Erythroblast (primary cell): ENCODE measurements around the gene GPX6.

ENCODE experiments used
- GATA1 ChIP-seq: IDR thresholded peaks from 2 replicates; pipeline ENCODE4 v1.6.1; 2011; ENCODE audit warnings: low read depth, mild to moderate bottlenecking, control low read depth, low read length, moderate library complexity
- POLR2A ChIP-seq: IDR thresholded peaks from 2 replicates; pipeline ENCODE4 v1.6.1; 2011; ENCODE audit warnings: mild to moderate bottlenecking, low read length

DNA sequence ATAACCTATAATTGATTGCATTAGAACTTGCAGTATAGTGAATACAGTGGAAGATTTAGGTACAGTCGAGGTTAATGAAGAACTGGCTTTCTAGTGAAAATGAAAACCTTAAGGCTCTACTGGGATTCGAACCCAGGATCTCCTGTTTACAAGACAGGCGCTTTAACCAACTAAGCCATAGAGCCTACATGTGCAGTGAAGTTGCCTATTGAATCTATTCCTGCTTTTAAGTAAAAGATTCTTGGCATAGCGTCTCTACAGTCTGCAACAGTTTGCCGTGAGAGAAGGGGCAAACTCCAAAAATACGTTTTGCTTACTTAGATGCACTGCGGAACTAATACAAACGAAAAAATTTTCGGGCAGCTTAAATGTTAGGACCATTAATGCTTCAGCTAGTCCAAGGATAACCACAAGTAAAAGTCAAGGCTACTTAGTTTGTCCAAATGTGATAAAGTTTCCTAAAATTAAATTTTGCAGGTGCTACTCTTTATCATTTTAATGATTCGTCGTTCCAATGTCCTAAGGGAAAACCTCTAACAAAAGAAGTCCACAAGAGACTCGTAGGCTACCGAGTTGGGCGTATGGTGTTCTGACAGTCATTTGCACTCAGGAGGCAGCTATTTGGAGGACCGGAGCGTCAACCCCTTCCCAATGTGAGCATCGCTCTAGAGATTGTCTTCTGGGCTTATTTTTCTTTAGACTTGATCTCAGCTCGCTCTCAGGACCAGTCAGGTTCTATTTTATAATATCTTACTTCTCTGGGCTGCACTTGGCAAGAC lies 41.0 kb downstream of the GPX6 start:
- TF ChIP-seq POLR2A, result no peak
- no peak for TF ChIP-seq GATA1
